Stromal cell of bone marrow (primary cell): Measurements from ENCODE around the gene PSMC1.

ENCODE experiments used
- DNase-seq: peaks from one replicate; pipeline ENCODE4 v3.0.0-alpha.2; 2012; ENCODE audit warnings: low read depth

Gene PSMC1

GRCh38 chr14:90302529-90303303 is 46.4 kb downstream of the PSMC1 start:
- DNase-seq: no peak

GRCh38 chr14:90303473-90303872 is 47.1 kb downstream of the PSMC1 start:
- no peak for DNase-seq

GRCh38 chr14:90304502-90304901 is 48.1 kb downstream of the PSMC1 start:
- DNase-seq: no peak

- DNase-seq: no peak
Observed at GRCh38 chr14:90305176-90305601, 48.8 kb downstream of the PSMC1 start.

DNA sequence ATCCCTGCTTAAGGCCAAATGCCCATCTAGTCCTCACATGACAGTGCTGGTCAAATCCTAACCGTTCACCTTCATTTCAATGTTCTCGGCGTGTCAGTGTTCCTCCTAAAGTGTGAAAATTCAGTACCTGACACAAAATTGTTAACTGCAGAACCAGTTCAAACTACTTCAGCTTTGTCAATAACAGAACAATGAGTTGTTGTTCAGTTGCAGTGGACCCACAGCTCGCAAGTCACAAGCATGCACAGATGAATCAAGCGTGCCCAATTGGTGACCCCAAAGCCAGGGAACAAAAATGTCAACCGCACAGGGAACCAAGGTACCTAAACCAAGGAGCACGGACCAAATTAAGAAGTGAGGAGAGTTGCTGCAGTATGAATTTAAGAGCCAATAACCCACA is 52.2 kb downstream of the PSMC1 start:
- DNase-seq: no peak

DNA sequence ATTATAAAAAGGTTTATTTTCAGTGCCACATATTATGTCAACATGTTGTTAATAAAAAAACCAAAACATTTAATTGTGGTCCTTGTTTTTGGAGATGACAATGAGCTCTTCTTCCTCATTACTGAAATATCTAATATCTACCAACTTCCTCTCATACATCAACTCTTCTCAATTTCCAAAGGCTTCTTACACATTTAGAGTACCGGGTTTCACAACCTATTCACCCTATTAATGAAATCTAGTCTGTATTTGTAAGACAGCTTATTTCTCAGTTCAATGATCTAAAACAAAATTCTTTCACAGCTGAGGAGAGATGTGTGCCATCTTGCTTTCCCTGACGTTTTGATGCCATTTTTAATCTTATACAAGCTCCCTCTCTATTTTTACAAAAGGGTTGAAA is 60.9 kb downstream of the PSMC1 start:
- DNase-seq: no peak

DNA sequence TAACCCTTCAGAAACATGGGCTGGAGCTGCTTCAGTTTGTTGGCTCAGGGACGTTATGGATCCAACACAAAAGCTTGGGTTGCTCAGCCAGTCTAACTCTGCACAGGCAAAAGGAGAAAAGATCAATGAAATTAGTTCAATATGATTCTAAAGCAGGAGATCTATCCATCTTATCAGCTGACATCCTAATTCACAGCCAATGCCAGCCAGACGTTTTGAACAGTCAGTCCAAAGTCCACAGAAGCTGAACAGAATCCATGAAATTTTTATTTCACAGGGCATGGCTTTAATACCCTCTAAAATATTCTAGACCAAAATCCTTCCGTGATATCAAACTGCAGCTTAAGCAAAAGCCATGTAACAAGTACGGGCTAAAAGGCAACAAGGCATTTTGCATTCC is 61.7 kb downstream of the PSMC1 start:
- DNase-seq: no peak

DNA sequence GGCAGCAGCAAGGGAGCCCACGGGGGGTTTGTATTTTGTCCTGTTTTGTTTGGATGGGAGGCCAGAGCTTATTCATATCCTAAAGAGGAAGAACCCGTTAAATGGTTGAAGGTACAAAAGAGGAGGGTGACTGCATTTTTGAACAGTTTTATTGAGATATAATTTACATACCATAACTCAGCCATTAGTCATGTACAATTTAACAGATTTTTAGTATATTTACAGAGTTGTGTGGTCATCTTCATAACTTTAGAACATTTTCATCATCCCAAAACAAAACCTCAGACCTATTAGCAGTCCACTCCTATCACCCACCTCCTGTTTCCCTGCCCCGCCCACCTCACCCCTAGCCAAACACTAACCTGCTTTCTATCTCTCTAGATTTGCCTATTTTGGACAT is 62.8 kb downstream of the PSMC1 start:
- DNase-seq: no peak

DNA sequence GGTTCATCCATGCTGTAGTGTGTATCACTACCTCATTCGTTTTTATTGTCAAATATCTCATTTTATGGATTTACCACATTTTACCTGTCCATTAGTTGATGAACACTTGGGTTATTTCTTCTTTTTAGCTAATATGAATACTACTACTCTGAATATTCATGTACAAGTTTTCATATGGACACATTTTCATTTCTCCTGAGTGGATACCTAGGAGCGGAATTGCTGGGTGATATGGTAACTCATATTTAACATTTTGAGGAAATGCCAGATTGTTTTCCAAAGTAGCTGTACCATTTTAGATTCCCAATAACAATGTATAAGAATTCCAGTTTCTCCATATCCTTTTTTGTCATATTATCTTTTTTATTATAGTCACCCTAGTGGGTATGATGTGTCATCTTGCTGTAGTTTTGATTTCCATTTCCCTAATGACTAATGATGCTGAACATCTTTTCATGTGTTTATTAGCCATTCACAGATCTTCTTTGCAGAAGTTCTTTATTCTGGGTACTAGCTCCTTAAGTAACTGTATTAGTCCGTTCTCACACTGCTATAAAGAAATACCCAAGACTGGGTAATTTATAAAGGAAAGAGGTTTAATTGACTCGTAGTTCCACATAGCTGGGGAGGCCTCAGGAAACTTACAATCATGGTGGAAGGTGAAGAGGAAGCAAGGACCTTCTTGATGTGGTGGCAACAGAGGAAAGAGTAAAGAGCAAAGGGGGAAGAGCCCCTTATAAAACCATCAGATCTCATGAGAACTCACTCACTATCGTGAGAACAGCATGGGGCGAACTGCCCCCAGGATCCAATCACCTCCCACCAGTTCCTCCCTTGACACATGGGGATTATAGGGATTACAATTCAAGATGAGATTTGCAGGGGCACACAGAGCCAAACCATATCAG is 63.5 kb downstream of the PSMC1 start:
- DNase-seq: no peak

GRCh38 chr14:90321891-90322290 is 65.5 kb downstream of the PSMC1 start:
- DNase-seq: no peak
